SK-N-SH treated with all-trans-retinoic acid at 6 μM for 48 hours (cell line): ENCODE measurements around the gene MTPN.

Experiments used
- ATAC-seq: fragments of 200-7000 bp; cut with Tn5 transposase; 3 replicates; pipeline ENCODE4 v1.9.1; 2020; ENCODE audit warnings: mild to moderate bottlenecking, moderate library complexity
- BACH2 ChIP-seq: fragments of 250-450 bp; sonication (Bioruptor Pico); IDR thresholded peaks from 2 replicates; pipeline ENCODE4 v1.9.0; 2021; ENCODE audit warnings: mild to moderate bottlenecking, borderline replicate concordance
- CSDC2 ChIP-seq: fragments of 250-450 bp; sonication (Bioruptor Pico); IDR thresholded peaks from 2 replicates; pipeline ENCODE4 v1.5.0; 2020; ENCODE audit warnings: mild to moderate bottlenecking, moderate library complexity
- ESRRG ChIP-seq: fragments of 250-450 bp; sonication (Bioruptor Pico); IDR thresholded peaks from 2 replicates; pipeline ENCODE4 v1.6.1; 2021; ENCODE audit warnings: mild to moderate bottlenecking
- GLIS3 ChIP-seq: fragments of 250-450 bp; sonication (Bioruptor Pico); IDR thresholded peaks from 2 replicates; pipeline ENCODE4 v1.5.0; 2020; ENCODE audit warnings: mild to moderate bottlenecking, moderate library complexity
- ISL1 ChIP-seq: fragments of 250-450 bp; sonication (Bioruptor Pico); IDR thresholded peaks from 2 replicates; pipeline ENCODE4 v2.1.2; 2022; ENCODE audit warnings: mild to moderate bottlenecking, moderate library complexity
- OSR1 ChIP-seq: fragments of 250-450 bp; sonication (Bioruptor Pico); IDR thresholded peaks from 2 replicates; pipeline ENCODE4 v1.8.0; 2022; ENCODE audit warnings: moderate library complexity, mild to moderate bottlenecking, inconsistent platforms
- PPARA ChIP-seq: fragments of 250-450 bp; sonication (Bioruptor Pico); IDR thresholded peaks from 2 replicates; pipeline ENCODE4 v1.5.0; 2020; ENCODE audit warnings: mild to moderate bottlenecking, borderline replicate concordance
- RARB ChIP-seq: fragments of 250-450 bp; sonication (Bioruptor Pico); IDR thresholded peaks from 2 replicates; pipeline ENCODE4 v1.8.0; 2021; ENCODE audit warnings: mild to moderate bottlenecking, moderate library complexity
- TCF4 ChIP-seq: fragments of 250-450 bp; sonication (Bioruptor Pico); IDR thresholded peaks from 2 replicates; pipeline ENCODE4 v1.8.0; 2021; ENCODE audit warnings: mild to moderate bottlenecking, moderate library complexity, borderline replicate concordance
- TOX ChIP-seq: fragments of 250-450 bp; sonication (Bioruptor Pico); IDR thresholded peaks from 2 replicates; pipeline ENCODE4 v1.8.0; 2021; ENCODE audit warnings: mild to moderate bottlenecking, moderate library complexity, borderline replicate concordance
- ZC3H10 ChIP-seq: fragments of 250-450 bp; sonication (Bioruptor Pico); IDR thresholded peaks from 2 replicates; pipeline ENCODE4 v1.5.1; 2021; ENCODE audit warnings: mild to moderate bottlenecking, moderate library complexity
- ZFP3 ChIP-seq: fragments of 250-450 bp; sonication (Bioruptor Pico); IDR thresholded peaks from 2 replicates; pipeline ENCODE4 v1.5.0; 2020; ENCODE audit warnings: mild to moderate bottlenecking, moderate library complexity
- ZNF565 ChIP-seq: fragments of 450-650 bp; formaldehyde crosslinking; conservative IDR thresholded peaks from 2 replicates; pipeline ENCODE4 v1.5.0; 2020; ENCODE audit warnings: low read depth, mild to moderate bottlenecking, moderate library complexity
- ZNF70 ChIP-seq: fragments of 450-650 bp; formaldehyde crosslinking; IDR thresholded peaks from 2 replicates; pipeline ENCODE4 v1.5.0; 2020; ENCODE audit warnings: mild to moderate bottlenecking, moderate library complexity
- ZNF8 ChIP-seq: fragments of 450-650 bp; formaldehyde crosslinking; IDR thresholded peaks from 2 replicates; pipeline ENCODE4 v1.5.0; 2020; ENCODE audit warnings: mild to moderate bottlenecking, moderate library complexity
- TF ChIP-seq, protein P1 (sequence below): fragments of 250-450 bp; sonication (Bioruptor Pico); IDR thresholded peaks from 2 replicates; pipeline ENCODE4 v1.5.1; 2020; ENCODE audit warnings: low read depth, mild to moderate bottlenecking, moderate library complexity
- TF ChIP-seq, protein P2 (sequence below): fragments of 250-450 bp; sonication (Bioruptor Pico); IDR thresholded peaks from 2 replicates; pipeline ENCODE4 v1.8.0; 2020; ENCODE audit warnings: mild to moderate bottlenecking, moderate library complexity, borderline replicate concordance
- TF ChIP-seq, protein P3 (sequence below): fragments of 250-450 bp; sonication (Bioruptor Pico); IDR thresholded peaks from 2 replicates; pipeline ENCODE4 v1.5.0; 2020; ENCODE audit warnings: mild to moderate bottlenecking, moderate library complexity
- TF ChIP-seq, protein P4 (sequence below): fragments of 250-450 bp; sonication (Bioruptor Pico); IDR thresholded peaks from 2 replicates; pipeline ENCODE4 v1.5.1; 2021; ENCODE audit warnings: mild to moderate bottlenecking, moderate library complexity
- TF ChIP-seq, protein P5 (sequence below): fragments of 250-450 bp; sonication (Bioruptor Pico); IDR thresholded peaks from 2 replicates; pipeline ENCODE4 v1.8.0; 2021; ENCODE audit warnings: low read depth, mild to moderate bottlenecking, moderate library complexity, borderline replicate concordance

The MTPN gene

DNA sequence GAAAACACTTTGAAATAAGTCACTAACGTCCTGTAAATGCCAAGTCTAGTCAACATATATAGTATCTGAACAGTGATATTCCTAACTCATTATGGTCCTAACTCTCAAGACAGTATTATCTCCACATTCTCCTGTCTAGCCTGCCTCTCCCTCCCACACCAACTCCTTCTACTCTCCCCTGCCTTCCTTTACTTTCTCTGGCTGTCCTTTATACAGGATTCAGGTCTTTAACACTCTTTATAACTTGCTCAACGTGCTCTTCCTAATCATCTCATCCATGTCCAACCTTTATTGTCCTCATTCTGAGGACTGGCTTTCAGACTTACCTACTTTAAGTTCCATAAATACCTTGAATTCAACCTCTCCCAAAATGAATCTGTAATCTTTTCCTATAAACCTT, 42.5 kb downstream of the MTPN start (continued):
- TF ChIP-seq PPARA (CRISPR knock-in tag) (no peak), ZNF565 (CRISPR knock-in tag) (no peak), ZNF70 (CRISPR knock-in tag) (no peak), OSR1 (no peak)
- TF ChIP-seq, all 23 proteins: peak for 0

DNA sequence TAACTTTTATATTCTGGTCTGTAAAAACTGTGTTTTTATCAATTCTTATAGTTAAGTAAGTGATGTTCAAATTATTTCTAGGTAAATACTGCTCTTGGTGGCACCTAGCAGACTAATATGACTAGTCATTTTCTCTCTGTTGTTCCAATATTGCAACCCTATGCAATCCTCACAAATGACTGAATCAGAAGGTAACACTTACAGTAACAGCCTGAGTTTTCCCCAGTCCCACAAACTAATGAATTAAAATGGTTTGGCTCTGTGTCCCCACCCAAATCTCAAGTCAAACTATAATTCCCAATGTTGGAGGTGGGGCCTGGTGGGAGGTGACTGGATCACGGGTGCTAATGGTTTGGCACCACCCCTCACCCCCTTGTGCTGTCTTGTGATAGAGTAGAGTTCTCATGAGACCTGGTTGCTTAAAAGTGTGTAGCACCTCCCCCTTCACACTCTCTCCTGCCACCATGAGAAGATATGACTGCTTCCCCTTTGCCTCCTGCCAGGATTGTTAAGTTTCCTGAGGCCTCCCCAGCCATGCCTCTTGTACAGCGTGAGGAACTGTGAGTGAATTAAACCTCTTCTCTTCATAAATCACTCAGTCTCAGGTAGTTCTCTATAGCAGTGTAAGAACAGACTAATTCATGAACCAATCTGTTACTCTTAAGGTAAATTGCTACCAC, 43.5 kb downstream of the MTPN start:
- no peak for TF ChIP-seq ZNF8 (CRISPR knock-in tag)
- TF ChIP-seq ESRRG, result no peak
- TF ChIP-seq, protein P1, sequence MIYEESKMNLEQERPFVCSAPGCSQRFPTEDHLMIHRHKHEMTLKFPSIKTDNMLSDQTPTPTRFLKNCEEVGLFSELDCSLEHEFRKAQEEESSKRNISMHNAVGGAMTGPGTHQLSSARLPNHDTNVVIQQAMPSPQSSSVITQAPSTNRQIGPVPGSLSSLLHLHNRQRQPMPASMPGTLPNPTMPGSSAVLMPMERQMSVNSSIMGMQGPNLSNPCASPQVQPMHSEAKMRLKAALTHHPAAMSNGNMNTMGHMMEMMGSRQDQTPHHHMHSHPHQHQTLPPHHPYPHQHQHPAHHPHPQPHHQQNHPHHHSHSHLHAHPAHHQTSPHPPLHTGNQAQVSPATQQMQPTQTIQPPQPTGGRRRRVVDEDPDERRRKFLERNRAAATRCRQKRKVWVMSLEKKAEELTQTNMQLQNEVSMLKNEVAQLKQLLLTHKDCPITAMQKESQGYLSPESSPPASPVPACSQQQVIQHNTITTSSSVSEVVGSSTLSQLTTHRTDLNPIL (CRISPR knock-in tag), result no peak
- TF ChIP-seq CSDC2 (CRISPR knock-in tag), result no peak
- TF ChIP-seq, protein P2, sequence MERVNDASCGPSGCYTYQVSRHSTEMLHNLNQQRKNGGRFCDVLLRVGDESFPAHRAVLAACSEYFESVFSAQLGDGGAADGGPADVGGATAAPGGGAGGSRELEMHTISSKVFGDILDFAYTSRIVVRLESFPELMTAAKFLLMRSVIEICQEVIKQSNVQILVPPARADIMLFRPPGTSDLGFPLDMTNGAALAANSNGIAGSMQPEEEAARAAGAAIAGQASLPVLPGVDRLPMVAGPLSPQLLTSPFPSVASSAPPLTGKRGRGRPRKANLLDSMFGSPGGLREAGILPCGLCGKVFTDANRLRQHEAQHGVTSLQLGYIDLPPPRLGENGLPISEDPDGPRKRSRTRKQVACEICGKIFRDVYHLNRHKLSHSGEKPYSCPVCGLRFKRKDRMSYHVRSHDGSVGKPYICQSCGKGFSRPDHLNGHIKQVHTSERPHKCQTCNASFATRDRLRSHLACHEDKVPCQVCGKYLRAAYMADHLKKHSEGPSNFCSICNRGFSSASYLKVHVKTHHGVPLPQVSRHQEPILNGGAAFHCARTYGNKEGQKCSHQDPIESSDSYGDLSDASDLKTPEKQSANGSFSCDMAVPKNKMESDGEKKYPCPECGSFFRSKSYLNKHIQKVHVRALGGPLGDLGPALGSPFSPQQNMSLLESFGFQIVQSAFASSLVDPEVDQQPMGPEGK, result no peak
- ATAC-seq, result no peak

DNA sequence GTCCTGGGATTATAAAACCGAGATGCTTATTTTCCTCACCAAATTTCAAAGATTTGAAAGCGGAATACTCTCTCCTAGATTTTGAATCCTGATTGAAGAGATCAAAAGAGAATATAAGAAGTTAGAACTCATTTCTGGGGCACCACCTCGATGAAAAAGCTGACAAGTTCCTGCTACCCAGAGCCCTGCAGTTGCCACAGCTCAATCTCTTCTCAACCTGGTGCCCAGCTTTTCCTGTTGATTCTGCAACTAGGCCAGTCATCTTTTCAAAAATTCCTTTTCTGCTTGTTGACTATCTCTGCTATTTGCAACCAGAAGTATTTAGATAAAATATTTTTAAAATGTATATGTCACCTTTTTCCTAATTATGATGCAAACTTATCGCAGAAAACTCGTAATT, 45.0 kb downstream of the MTPN start:
- no peak for TF ChIP-seq ZC3H10
- TF ChIP-seq, protein P3, sequence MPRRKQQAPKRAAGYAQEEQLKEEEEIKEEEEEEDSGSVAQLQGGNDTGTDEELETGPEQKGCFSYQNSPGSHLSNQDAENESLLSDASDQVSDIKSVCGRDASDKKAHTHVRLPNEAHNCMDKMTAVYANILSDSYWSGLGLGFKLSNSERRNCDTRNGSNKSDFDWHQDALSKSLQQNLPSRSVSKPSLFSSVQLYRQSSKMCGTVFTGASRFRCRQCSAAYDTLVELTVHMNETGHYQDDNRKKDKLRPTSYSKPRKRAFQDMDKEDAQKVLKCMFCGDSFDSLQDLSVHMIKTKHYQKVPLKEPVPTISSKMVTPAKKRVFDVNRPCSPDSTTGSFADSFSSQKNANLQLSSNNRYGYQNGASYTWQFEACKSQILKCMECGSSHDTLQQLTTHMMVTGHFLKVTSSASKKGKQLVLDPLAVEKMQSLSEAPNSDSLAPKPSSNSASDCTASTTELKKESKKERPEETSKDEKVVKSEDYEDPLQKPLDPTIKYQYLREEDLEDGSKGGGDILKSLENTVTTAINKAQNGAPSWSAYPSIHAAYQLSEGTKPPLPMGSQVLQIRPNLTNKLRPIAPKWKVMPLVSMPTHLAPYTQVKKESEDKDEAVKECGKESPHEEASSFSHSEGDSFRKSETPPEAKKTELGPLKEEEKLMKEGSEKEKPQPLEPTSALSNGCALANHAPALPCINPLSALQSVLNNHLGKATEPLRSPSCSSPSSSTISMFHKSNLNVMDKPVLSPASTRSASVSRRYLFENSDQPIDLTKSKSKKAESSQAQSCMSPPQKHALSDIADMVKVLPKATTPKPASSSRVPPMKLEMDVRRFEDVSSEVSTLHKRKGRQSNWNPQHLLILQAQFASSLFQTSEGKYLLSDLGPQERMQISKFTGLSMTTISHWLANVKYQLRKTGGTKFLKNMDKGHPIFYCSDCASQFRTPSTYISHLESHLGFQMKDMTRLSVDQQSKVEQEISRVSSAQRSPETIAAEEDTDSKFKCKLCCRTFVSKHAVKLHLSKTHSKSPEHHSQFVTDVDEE, result no peak
- no peak for TF ChIP-seq TCF4
- TF ChIP-seq, protein P4, sequence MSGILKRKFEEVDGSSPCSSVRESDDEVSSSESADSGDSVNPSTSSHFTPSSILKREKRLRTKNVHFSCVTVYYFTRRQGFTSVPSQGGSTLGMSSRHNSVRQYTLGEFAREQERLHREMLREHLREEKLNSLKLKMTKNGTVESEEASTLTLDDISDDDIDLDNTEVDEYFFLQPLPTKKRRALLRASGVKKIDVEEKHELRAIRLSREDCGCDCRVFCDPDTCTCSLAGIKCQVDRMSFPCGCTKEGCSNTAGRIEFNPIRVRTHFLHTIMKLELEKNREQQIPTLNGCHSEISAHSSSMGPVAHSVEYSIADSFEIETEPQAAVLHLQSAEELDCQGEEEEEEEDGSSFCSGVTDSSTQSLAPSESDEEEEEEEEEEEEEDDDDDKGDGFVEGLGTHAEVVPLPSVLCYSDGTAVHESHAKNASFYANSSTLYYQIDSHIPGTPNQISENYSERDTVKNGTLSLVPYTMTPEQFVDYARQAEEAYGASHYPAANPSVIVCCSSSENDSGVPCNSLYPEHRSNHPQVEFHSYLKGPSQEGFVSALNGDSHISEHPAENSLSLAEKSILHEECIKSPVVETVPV, result no peak
- no peak for TF ChIP-seq OSR1
- TF ChIP-seq, protein P2, result no peak
- no peak for TF ChIP-seq RARB (CRISPR knock-in tag)
- no peak for TF ChIP-seq GLIS3
- no peak for TF ChIP-seq TOX (CRISPR knock-in tag)
- TF ChIP-seq BACH2 (CRISPR knock-in tag), result no peak
- TF ChIP-seq ISL1 (CRISPR knock-in tag), result no peak
- TF ChIP-seq, protein P5, sequence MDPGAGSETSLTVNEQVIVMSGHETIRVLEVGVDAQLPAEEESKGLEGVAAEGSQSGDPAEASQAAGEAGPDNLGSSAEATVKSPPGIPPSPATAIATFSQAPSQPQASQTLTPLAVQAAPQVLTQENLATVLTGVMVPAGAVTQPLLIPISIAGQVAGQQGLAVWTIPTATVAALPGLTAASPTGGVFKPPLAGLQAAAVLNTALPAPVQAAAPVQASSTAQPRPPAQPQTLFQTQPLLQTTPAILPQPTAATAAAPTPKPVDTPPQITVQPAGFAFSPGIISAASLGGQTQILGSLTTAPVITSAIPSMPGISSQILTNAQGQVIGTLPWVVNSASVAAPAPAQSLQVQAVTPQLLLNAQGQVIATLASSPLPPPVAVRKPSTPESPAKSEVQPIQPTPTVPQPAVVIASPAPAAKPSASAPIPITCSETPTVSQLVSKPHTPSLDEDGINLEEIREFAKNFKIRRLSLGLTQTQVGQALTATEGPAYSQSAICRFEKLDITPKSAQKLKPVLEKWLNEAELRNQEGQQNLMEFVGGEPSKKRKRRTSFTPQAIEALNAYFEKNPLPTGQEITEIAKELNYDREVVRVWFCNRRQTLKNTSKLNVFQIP, result no peak
- TF ChIP-seq ESRRG, result no peak
- no peak for TF ChIP-seq ZFP3 (CRISPR knock-in tag)
- TF ChIP-seq CSDC2 (CRISPR knock-in tag), result no peak
- ATAC-seq, result no peak
